ENCODE results near the gene MPL. TPM values are rescaled to one million over a fixed set of nuclear protein-coding genes. Genes with fewer than 3 reads are reported as not detected.

Gene MPL
- total RNA-seq, 1 experiment from 2014 or later = 0.15 TPM

- TF ChIP-seq MXD4 (CRISPR knock-in tag; IDR thresholded peaks at IDR 0.05; ENCODE audit: borderline replicate concordance) (no peak), IRF2 (CRISPR knock-in tag; IDR thresholded peaks at IDR 0.05; ENCODE audit: borderline replicate concordance, low read depth) (no peak), TP53 (CRISPR knock-in tag; IDR thresholded peaks at IDR 0.05) (no peak), USF1 (CRISPR knock-in tag; IDR thresholded peaks at IDR 0.05) (peak; percentile 42; the same call in 1 of the 2 replicates), EMX1 (CRISPR knock-in tag; IDR thresholded peaks at IDR 0.05) (no peak), FOXP1 (CRISPR knock-in tag; IDR thresholded peaks at IDR 0.05; ENCODE audit: borderline replicate concordance) (peak; percentile 21; the same call in 1 of the 2 replicates)
These were observed 29.6 kb downstream of the MPL start (continued) for GRCh38 chr1:43367026-43367903.

DNA sequence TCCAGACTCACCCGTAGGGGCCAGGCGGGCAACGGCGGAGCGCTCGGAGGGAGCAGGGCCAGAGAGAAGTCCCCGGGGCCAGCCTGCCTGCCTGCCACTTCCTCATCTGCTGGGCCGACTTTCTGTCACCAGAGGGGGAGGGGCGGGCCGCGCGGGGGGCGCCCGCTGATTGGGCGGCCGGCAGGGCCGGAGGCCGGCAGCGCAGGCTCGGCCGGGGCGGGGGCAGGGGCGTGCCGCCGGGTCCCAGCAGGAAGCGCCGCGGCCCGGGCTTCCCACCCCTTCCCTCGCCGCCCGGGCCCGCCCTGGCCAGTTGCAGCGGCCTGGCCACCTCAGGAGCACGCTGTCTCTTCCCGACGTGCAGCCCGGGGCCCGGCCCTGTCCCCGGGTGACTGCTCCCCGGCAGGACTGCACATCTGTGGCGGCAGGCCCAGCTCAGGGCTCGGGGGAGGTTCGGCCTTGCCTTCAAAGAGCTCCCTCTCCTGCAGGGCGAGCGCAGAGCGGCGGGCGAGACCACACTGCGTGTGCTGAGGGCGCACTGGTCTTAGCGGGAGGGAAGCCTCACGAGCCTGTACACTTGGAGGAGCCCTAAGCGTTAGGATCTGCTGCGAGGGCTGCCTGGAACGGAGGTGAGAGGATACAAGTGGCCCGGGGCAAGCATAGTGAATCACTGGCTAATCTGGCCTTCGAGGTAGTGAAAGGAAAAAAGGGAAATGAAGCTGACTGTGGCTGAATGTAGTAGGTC lies 30.5 kb downstream of the MPL start, which contains the start of gene ELOVL1:
Gene ELOVL1, minus strand, starts transcription at position 108 of the 742 bp plus-strand sequence. CDS start 2,402 bp downstream, outside the sequence.
- H3K27me3 Mint-ChIP-seq (ENCODE audit: low read depth) = no peaks in the 10 kb centered on the region
- no peaks in the 10 kb centered on the region for H3K9me3 Mint-ChIP-seq
- peak within 1 kb of the TSS; percentile 97 for H3K27ac Mint-ChIP-seq
- POLR2A ChIA-PET = interaction anchor here (0.5 to 2.1 kb wide), 6 partner anchors 9 to 98 kb away, joined by 3 to 17 read pairs (median 4); partner anchors contain the start of genes CDC20, MED8, SZT2 and TMEM125
- H3K36me3 Mint-ChIP-seq = peaks cover 15% of the 10 kb centered on the region
- ATAC-seq (peak; percentile 74), DNase-seq (ENCODE audit: low spot score) (peak; percentile 90)
- peak within 1 kb of the TSS; percentile 81 for H3K4me3 Mint-ChIP-seq
- H3K4me1 Mint-ChIP-seq = peaks cover 23% of the 10 kb centered on the region
- CTCF ChIA-PET = interaction anchor here (1.3 to 2.5 kb wide), 5 partner anchors 10 to 82 kb away, joined by 4 to 23 read pairs (median 7); partner anchors contain the start of genes C1orf210, CDC20, MED8 and SZT2
- 0 out of 2 replicates have a peak, but pooled peaks have one; percentile 16 for TF ChIP-seq GTF2I (CRISPR knock-in tag; conservative IDR thresholded peaks at IDR 0.05)
- TF ChIP-seq ZNF263 (CRISPR knock-in tag; IDR thresholded peaks at IDR 0.05; ENCODE audit: low read depth) = 0 out of 2 replicates have a peak, but pooled peaks have one; percentile 16
- TF ChIP-seq, protein P1, sequence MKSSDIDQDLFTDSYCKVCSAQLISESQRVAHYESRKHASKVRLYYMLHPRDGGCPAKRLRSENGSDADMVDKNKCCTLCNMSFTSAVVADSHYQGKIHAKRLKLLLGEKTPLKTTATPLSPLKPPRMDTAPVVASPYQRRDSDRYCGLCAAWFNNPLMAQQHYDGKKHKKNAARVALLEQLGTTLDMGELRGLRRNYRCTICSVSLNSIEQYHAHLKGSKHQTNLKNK (CRISPR knock-in tag; IDR thresholded peaks at IDR 0.05) = no peak
- peak; percentile 46 for TF ChIP-seq NFYB (CRISPR knock-in tag; conservative IDR thresholded peaks at IDR 0.05; ENCODE audit: low read depth)
- TF ChIP-seq, protein P2, sequence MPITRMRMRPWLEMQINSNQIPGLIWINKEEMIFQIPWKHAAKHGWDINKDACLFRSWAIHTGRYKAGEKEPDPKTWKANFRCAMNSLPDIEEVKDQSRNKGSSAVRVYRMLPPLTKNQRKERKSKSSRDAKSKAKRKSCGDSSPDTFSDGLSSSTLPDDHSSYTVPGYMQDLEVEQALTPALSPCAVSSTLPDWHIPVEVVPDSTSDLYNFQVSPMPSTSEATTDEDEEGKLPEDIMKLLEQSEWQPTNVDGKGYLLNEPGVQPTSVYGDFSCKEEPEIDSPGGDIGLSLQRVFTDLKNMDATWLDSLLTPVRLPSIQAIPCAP (CRISPR knock-in tag; IDR thresholded peaks at IDR 0.05) = no peak
- TF ChIP-seq NFATC4 (CRISPR knock-in tag; IDR thresholded peaks at IDR 0.05) = no peak
- TF ChIP-seq ZNF138 (CRISPR knock-in tag; conservative IDR thresholded peaks at IDR 0.05) = no peak
- TF ChIP-seq ZNF425 (CRISPR knock-in tag; conservative IDR thresholded peaks at IDR 0.05) = no peak
- TF ChIP-seq ETV6 (CRISPR knock-in tag; IDR thresholded peaks at IDR 0.05) = 0 out of 2 replicates have a peak, but pooled peaks have one; percentile 32
- no peak for TF ChIP-seq SOX15 (CRISPR knock-in tag; IDR thresholded peaks at IDR 0.05)
- no peak for TF ChIP-seq CBFB (CRISPR knock-in tag; IDR thresholded peaks at IDR 0.05; ENCODE audit: low read depth)
- TF ChIP-seq, protein P3, sequence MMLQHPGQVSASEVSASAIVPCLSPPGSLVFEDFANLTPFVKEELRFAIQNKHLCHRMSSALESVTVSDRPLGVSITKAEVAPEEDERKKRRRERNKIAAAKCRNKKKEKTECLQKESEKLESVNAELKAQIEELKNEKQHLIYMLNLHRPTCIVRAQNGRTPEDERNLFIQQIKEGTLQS (CRISPR knock-in tag; conservative IDR thresholded peaks at IDR 0.05) = no peak
- TF ChIP-seq, protein P4, sequence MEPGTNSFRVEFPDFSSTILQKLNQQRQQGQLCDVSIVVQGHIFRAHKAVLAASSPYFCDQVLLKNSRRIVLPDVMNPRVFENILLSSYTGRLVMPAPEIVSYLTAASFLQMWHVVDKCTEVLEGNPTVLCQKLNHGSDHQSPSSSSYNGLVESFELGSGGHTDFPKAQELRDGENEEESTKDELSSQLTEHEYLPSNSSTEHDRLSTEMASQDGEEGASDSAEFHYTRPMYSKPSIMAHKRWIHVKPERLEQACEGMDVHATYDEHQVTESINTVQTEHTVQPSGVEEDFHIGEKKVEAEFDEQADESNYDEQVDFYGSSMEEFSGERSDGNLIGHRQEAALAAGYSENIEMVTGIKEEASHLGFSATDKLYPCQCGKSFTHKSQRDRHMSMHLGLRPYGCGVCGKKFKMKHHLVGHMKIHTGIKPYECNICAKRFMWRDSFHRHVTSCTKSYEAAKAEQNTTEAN (CRISPR knock-in tag; IDR thresholded peaks at IDR 0.05) = 0 out of 2 replicates have a peak, but pooled peaks have one; percentile 73
- TF ChIP-seq, protein P5, sequence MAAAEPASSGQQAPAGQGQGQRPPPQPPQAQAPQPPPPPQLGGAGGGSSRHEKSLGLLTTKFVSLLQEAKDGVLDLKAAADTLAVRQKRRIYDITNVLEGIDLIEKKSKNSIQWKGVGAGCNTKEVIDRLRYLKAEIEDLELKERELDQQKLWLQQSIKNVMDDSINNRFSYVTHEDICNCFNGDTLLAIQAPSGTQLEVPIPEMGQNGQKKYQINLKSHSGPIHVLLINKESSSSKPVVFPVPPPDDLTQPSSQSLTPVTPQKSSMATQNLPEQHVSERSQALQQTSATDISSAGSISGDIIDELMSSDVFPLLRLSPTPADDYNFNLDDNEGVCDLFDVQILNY (CRISPR knock-in tag; IDR thresholded peaks at IDR 0.05) = peak; percentile 64; the same call in 1 of the 2 replicates
- TF ChIP-seq EMX1 (CRISPR knock-in tag; IDR thresholded peaks at IDR 0.05) = no peak
- TF ChIP-seq CREM (CRISPR knock-in tag; IDR thresholded peaks at IDR 0.05) = 0 out of 2 replicates have a peak, but pooled peaks have one; percentile 60
- TF ChIP-seq CTCF (IDR thresholded peaks at IDR 0.05) = no peak
